NCI-H1930 (cell line): Measurements from ENCODE around the gene SIN3A.
"Not testable (repeated sequence)": the region's sequence is repeated elsewhere in the genome, so short reads cannot be mapped to it uniquely, and the experiment has no call there.

Experiments
- DNase-seq, 2 experiments: peaks; one replicate each; lab custom pipeline; 2025; lab: John Stamatoyannopoulos, UW

The SIN3A gene

DNA sequence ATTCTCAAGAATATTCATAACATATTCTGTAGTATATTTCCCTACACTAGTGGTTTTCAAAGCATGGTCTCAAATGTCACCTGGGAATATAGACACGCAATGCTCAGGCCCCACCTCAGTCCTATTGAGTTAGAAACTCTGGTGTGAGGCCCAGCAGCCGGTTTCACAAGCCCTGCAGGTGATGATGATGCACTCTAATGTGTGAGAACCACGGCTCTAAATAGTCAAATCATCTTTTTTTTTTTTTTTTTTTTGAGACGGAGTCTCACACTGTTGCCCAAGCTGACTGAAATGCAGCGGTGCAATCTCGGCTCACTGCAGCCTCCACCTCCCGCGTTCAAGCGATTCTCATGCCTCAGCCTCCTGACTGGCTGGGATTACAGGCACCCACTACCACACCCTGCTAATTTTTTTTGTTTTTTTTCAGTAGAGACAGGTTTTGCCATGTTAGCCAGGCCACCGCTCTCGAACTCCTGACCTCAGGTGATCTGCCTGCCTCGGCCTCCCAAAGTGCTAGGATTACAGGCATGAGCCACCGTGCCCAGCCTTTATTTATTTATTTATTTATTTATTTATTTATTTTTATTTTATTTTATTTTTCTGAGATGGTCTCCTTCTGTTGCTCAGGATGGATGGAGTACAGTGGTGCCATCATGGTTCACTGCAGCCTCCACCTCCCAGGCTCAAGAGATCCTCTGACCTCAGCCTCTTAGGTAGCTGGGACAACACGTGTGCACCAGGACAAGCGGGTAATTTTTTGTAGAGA lies 117.7 kb downstream of the SIN3A start:
- not testable (repeated sequence) for DNase-seq

DNA sequence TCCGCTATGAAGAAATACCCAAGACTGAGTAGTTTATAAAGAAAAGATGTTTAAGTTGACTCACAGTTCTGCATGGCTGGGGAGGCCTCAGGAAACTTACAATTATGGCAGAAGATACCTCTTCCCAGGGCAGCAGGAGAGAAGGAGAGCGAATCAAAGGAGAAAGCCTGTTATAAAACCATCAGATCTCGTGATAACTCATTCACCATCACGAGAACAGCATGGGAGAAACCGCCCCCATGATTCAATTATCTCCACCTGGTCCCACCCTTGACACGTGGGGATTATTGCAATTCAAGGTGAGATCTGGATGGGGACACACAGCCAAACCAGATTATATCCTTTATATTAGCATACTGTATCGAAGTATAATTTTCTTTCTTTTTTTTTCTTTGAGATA lies 119.4 kb downstream of the SIN3A start:
- DNase-seq, result not testable (repeated sequence)

DNA sequence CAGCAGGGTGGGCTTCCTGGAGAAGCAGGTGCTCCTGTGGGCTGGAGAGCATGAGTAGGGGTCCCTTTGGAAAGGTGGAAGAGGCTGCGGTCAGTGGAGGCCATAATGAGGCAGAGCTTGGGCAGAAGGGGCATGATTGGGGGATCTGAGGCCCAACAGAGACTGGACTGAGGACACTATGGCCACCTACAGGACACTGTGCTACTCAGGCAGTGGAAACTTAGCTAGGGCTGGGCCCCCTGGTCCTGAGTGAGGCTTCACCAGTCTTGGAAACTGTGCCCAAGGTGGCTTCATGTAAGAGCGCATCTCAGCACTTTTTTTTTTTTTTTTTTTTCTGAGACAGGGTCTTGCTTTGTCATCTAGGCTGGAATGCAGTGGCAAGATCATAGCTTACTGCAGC lies 121.9 kb downstream of the SIN3A start:
- no peak for DNase-seq

DNA sequence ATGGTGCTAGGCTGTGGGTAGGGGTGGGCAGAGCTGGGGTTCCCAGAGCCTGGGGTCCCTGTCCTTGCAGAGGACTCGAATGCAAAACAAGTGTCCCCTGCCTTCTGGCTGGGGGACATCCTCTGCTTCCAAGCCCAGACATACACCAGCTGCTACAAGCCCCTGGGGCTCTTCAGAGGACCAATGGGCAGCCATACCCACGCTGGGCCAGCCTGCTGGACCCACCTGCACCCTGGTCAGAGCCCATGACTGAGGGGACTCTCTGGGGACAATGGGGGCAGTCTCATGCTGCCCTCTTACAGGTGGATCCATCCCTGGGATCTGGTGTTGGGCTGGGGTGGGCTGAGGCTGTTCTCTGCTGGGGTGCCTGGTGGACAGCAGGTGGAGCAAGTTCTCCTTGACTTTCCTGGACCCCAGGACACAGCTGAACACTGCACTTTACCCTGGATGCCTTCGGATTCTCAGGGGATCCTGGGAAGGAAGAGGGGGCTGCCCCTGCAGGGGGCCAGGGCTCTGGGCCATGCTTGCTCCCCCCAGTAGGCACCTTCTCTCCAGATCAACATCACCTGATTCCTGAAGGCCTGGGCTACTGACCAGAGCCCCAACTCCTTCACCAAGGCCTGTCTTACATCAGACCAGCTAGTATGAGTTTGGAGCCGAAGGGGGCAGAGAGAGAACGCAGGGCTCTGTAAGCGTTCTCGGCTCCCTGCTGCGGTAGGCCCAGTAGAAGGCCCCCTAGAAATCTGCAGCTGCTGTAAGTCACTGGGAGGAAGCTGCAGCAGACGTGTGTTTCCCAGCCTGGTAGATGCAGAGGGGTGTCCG lies 122.8 kb downstream of the SIN3A start:
- no peak for DNase-seq

DNA sequence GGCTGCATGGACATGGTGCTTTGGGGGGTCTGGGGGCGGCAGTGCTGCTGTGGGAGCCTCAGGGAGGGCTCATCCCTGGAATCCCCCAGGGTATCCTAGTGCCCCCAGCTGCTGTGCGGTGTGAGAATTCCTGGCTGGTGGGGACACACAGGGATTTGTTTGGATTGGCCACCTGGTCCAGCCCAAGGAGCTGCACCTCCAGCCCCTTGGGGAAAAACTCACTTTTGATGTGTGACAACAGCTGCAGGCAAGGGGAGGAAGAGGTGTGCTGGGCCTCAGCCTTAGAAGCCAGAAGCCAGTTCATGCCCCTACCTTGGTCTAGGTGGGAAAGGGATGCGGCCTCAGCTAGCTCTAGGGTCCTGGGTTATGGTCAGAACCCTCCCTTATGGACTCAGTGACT lies 124.0 kb downstream of the SIN3A start:
- DNase-seq, result no peak

DNA sequence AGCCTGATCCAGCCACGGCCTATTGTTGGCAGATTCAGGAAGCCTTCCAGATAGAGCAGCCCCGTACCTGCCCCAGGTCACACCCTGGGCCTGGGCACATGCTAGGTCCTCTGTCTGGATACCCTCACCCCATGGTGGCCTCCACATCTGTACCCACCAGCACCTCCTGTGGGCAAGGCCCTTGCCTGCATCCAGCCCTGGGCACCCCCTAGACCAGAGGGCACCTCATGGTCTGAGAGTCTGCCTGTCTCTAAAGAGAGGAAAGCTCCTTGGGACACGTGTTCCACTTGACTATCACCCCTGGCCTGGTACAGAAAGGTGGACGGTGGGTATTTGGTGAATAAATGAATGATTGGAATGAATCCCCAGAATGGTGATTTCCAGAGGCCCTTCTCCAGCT lies 124.5 kb downstream of the SIN3A start:
- no peak for DNase-seq

DNA sequence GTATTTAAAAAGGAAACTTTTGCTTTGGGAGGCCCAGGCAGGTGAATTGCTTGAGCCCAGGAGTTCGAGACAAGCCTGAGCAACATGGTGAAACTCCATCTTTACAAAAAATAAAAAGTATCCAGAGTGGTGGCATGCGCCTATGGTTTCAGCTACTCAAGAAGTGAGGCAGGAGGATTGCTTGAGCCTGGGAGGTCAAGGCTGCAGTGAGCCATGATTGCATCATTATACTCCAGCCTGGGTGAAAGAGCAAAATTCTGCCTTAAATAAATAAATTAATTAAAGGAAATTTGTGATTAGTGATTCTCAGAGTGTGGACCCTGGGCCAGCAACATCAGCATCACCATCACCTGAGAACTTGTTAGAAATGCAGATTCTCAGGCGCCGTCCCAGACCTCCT lies 125.6 kb downstream of the SIN3A start:
- DNase-seq, result no peak

DNA sequence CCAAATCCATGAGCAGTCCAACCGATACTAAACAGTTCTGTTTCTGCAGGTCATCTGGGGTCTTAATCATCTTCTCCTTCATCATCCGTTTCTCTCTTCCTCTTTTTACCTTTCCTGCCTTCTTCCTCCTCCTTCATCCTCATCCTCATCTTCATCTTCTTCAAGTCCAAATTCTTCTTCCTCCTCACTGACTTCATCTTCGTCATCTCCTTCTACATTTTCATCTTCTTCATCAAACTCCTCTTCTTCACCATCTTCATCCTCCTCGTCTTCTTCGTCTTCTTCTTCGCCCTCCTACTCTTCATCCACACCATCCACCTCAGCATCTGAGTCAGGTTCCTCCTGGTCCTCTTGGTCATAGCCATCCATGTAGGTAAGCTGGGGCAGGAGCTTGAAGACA lies 129.8 kb downstream of the SIN3A start:
- DNase-seq, result no peak
